HG02798 (cell line): Measurements from ENCODE around the gene PLSCR2.
"Not testable (repeated sequence)": the region's sequence is repeated elsewhere in the genome, so short reads cannot be mapped to it uniquely, and the experiment has no call there.

ENCODE experiments used
- ATAC-seq: cut with Tn5 transposase; IDR thresholded peaks from one replicate; pipeline ENCODE4 v1.9.1; 2021; ENCODE audit warnings: mild to moderate bottlenecking; ENCODE audit not compliant: unreplicated experiment, poor library complexity

The PLSCR2 gene

GRCh38 chr3:146431240-146431639 lies 38.1 kb downstream of the PLSCR2 start:
- no peak for ATAC-seq

- no peak for ATAC-seq
Measured at GRCh38 chr3:146425341-146425740, 44.0 kb downstream of the PLSCR2 start.

GRCh38 chr3:146421819-146422759 lies 47.3 kb downstream of the PLSCR2 start:
- ATAC-seq, result no peak

- no peak for ATAC-seq
Measured at GRCh38 chr3:146416366-146416765, 53.0 kb downstream of the PLSCR2 start.

GRCh38 chr3:146414010-146414409 lies 55.4 kb downstream of the PLSCR2 start:
- no peak for ATAC-seq

- not testable (repeated sequence) for ATAC-seq
Measured at GRCh38 chr3:146412711-146413110, 56.6 kb downstream of the PLSCR2 start.

GRCh38 chr3:146407956-146408355 lies 61.4 kb downstream of the PLSCR2 start:
- no peak for ATAC-seq

- ATAC-seq, result no peak
Measured at GRCh38 chr3:146404436-146404835, 64.9 kb downstream of the PLSCR2 start.

GRCh38 chr3:146403792-146404191 lies 65.6 kb downstream of the PLSCR2 start:
- no peak for ATAC-seq

- ATAC-seq, result no peak
Measured at GRCh38 chr3:146396792-146397191, 72.6 kb downstream of the PLSCR2 start.

- no peak for ATAC-seq
Measured at GRCh38 chr3:146395164-146395563, 74.2 kb downstream of the PLSCR2 start.

GRCh38 chr3:146390957-146391356 lies 78.4 kb downstream of the PLSCR2 start:
- ATAC-seq, result no peak

GRCh38 chr3:146390006-146390772 lies 79.2 kb downstream of the PLSCR2 start:
- ATAC-seq, result no peak

GRCh38 chr3:146387566-146387965 lies 81.8 kb downstream of the PLSCR2 start:
- ATAC-seq, result no peak

- no peak for ATAC-seq
Measured at GRCh38 chr3:146386936-146387335, 82.4 kb downstream of the PLSCR2 start.

- no peak for ATAC-seq
Measured at GRCh38 chr3:146384786-146385185, 84.6 kb downstream of the PLSCR2 start.
